Germinal center (tissue), 1 donor: ENCODE measurements around the gene AATF.

Experiments
- DNase-seq: peaks from one replicate; pipeline ENCODE4 v3.0.0; 2012; ENCODE audit warnings: mixed read lengths, low spot score

The AATF gene

GRCh38 chr17:36979565-36979941 lies 30.8 kb downstream of the AATF start:
- no peak for DNase-seq

- DNase-seq: no peak
Measured at GRCh38 chr17:36980280-36980761, 31.6 kb downstream of the AATF start.

GRCh38 chr17:36983618-36984017 lies 34.9 kb downstream of the AATF start:
- no peak for DNase-seq

GRCh38 chr17:36989173-36989572 lies 40.4 kb downstream of the AATF start:
- no peak for DNase-seq

DNA sequence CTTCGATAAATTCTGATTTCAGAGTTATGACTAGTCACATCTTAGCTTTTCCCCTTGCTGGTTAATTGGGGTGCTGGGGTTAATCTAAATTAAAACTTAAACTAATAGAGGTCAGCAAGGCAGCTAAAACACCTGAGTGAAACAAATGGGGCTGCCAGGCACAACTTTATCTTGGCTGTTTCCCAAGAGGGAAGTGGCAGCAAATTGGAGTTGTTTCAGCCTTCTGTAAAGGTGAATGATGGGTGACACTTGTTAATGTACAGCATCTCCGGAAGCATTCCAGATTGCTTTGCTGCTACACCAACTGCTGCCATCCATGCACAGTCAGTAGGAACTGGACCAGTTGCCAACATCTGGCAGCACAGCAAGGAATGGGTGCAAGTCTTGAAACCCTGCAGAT lies 43.9 kb downstream of the AATF start:
- no peak for DNase-seq

- no peak for DNase-seq
Measured at GRCh38 chr17:36993227-36993626, 44.5 kb downstream of the AATF start.

- no peak for DNase-seq
Measured at GRCh38 chr17:36994438-36994837, 45.7 kb downstream of the AATF start.

- no peak for DNase-seq
Measured at GRCh38 chr17:36999471-36999870, 50.7 kb downstream of the AATF start.

- DNase-seq: no peak
Measured at GRCh38 chr17:37016780-37017179, 68.0 kb downstream of the AATF start.

DNA sequence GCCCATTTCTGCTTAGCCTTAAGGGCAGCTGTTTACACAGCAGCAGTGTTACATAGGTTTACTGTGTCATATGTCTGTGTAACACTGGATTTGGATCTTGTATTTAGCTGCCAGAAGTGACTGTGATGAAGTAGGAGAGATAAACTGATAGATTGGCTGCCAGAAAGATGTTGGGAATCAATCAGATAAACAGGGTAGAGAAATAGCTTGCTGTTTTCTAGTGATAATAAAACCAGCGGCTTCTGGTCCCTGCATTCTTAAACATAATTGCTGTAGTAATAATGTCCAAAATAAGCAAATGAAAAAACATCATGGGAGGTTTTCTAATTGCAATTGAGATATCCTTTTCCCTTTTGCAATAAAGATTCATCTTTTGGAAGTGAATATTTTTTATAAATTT lies 68.7 kb downstream of the AATF start:
- DNase-seq: no peak

- no peak for DNase-seq
Measured at GRCh38 chr17:37019117-37019740, 70.5 kb downstream of the AATF start.

- DNase-seq: no peak
Measured at GRCh38 chr17:37019741-37020129, 71.0 kb downstream of the AATF start.

- DNase-seq: no peak
Measured at GRCh38 chr17:37024181-37024637, 75.5 kb downstream of the AATF start.

- DNase-seq: no peak
Measured at GRCh38 chr17:37025238-37025637, 76.5 kb downstream of the AATF start.

DNA sequence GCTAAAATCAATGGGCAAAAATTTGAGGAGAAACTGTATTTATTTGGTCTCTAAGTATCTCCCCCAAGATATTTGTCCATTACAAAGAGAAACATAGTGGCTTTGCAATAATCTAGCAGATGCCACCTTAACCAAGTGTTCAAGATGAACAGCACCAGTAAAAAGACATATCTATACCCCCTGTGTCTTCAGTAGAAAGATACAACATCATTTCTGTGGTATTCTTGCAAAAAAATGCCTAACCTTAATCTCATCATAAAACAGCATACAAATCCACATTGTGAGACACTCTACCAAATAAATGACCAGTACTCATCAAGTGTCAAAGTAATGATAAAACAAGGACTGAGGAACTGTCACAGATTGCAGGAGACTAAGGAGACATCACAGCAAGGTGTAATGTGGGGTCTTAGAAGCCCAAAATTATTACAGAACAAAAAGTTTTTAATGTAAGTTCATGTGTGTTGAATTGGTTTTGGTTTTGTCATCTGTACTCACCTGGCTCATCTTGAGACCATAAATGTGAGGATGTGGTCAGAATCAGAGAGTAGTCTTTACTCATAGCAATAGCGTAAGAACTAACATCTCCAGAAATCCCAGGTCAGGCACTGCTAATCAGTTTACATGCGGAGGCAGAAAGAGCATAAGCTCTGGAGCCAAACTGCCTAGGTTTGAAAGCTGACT lies 77.2 kb downstream of the AATF start:
- no peak for DNase-seq

GRCh38 chr17:37026531-37026869 lies 77.7 kb downstream of the AATF start:
- DNase-seq: no peak

DNA sequence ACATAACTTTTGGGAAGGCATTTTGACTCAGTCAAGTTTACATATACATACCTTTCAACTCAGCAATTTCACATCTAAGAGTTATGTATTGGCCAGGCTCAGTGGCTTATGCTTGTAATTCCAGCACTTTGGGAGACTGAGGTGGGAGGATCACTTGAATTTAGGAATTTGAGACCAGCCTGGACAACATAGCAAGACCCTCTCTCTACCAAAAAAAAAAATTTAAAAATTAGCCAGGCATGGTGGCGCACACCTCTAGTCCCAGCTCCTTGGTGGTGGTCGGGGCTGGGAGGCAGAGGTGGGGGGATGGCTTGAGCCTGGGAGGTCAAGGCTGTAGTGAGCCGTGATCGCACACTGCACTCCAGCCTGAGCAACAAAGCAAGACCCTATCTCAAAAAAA lies 79.3 kb downstream of the AATF start:
- no peak for DNase-seq

DNA sequence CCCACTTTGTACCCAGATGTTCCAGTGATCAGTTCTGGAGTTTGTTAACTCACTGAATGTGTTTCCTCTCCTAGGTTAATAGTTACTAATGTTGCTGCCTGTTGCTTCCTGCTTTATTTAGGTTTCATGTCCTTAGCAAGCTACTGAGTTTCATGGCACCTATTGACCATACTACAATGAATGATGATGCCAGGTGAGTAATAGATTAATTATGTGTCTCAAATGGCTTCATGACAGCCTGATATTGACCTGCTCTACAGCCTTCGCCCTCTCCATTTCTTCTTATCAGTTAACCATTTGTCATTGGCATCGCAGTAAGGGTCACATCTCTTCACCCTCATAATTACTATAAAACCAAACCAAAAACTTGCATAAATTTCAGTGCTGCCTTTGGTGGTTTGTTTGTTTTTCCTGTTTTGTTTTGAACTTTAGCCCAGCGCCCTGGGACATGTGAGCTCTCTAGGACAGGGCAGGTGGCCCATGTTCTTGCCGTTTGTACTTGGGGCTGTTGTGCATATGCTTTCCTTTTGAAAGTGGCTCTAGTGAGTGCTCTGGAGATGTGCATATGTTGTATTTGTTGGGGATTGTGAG lies 82.8 kb downstream of the AATF start:
- no peak for DNase-seq

DNA sequence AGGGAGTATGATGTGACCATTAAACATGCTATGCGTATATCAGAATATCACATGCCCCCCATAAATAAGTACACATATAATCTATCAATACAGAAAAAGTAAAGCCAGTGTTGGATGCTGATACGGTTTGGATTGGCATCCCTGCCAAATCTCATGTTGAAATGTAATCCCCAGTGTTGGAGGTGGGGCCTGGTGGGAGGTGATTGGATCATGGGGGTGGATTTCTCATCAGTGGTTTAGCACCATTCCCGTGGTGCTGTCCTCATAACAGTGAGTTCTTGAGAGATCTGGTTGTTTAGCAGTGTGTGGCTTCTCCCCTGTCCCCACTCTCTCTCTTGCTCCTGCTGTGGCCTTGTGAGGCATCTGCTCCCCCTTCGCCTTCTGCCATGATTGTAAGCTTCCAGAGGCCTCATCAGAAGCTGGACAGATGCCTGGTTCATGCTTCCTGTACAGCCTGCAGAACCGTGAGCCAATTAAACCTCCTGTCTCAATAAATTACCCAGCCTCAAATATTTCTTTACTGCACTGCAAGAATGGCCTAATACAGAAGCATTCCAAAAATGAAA lies 88.9 kb downstream of the AATF start:
- no peak for DNase-seq

DNA sequence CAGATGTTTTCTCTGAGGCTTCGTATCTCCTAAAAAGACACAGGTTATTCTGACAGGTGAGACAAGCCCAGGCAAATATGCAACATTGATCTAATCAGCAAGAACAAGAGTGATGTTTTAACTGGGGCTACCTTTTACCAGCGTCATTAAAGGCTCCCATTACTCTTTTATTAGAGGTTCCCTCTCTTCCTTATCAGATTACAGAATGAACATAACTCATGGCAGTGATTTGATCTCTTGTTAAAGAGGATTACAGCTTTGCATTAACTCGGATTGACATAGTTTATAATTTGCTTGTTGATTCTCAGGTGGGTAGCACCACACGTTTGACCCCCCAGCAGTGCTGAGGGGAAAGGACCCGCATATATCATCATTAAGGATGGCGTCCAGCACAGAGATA lies 90.5 kb downstream of the AATF start:
- DNase-seq: no peak

- DNase-seq: no peak
Measured at GRCh38 chr17:37041932-37042331, 93.2 kb downstream of the AATF start.

GRCh38 chr17:37043201-37043600 lies 94.4 kb downstream of the AATF start:
- DNase-seq: no peak

DNA sequence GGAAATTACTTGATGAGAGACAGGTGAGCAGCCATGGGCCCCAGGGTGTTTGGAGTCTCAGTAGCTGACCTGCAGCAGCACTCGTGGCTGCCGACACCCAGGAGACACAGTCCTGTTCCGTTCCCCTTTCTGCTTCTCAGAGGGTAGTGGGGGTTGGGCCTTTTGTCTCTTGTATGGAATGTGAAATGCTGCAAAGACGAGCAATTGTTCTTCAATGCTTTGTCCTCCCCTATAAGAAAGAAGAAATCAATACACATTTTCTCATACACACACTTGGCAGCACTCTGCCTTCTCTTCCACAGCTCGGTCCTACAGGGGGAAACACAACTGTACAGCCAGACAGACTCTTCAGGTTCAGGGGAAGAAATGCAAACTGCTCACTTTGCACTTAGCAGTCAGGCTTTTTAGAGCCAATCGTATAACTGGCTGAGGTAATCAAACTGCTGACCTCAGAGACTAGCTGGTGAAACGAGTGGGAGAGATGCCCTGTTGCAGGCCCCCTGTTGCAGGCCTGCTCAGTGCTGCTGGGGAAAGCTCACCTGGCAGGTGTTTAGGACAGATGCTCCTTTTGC lies 96.7 kb downstream of the AATF start:
- no peak for DNase-seq
